Measurements from ENCODE around the gene CETN2.
A peak's percentile ranks its signal among the peaks of the same experiment; 100 is the strongest.
"Not testable (repeated sequence)": the region's sequence is repeated elsewhere in the genome, so short reads cannot be mapped to it uniquely, and the experiment has no call there.

Gene CETN2

GRCh38 chrX:152830312-152831305 lies at the start of gene CETN2, which contains the start of gene NSDHL:
TSS of gene CETN2 (minus strand) at chrX:152830757. CDS start at chrX:152830710, 47 bp downstream.
TSS of gene NSDHL (plus strand) at chrX:152831063. CDS start at chrX:152846325, 15,262 bp downstream.
- DNase-seq: peak; percentile 92

- DNase-seq: no peak
Observed at GRCh38 chrX:152878976-152879755, 48.6 kb upstream of the CETN2 start.

GRCh38 chrX:152876931-152877840 lies 46.6 kb upstream of the CETN2 start:
- DNase-seq: no peak

GRCh38 chrX:152873361-152873760 lies 42.8 kb upstream of the CETN2 start:
- DNase-seq: no peak

- no peak for DNase-seq
Observed at GRCh38 chrX:152872522-152872921, 42.0 kb upstream of the CETN2 start.

- no peak for DNase-seq
Observed at GRCh38 chrX:152871260-152871659, 40.7 kb upstream of the CETN2 start.

GRCh38 chrX:152869972-152870371 lies 39.4 kb upstream of the CETN2 start:
- DNase-seq: no peak

GRCh38 chrX:152866386-152866785 lies 35.8 kb upstream of the CETN2 start:
- no peak for DNase-seq

GRCh38 chrX:152865232-152865920 lies 34.8 kb upstream of the CETN2 start:
- DNase-seq: no peak

GRCh38 chrX:152861826-152862225 lies 31.3 kb upstream of the CETN2 start:
- DNase-seq: no peak

GRCh38 chrX:152861116-152861515 lies 30.6 kb upstream of the CETN2 start:
- no peak for DNase-seq

- no peak for DNase-seq
Observed at GRCh38 chrX:152853986-152854385, 23.4 kb upstream of the CETN2 start.

- no peak for DNase-seq
Observed at GRCh38 chrX:152850465-152850864, 19.9 kb upstream of the CETN2 start.

- DNase-seq: no peak
Observed at GRCh38 chrX:152847281-152847680, 16.7 kb upstream of the CETN2 start.

- DNase-seq: no peak
Observed at GRCh38 chrX:152845618-152846240, 15.2 kb upstream of the CETN2 start.

GRCh38 chrX:152844256-152844655 lies 13.7 kb upstream of the CETN2 start:
- no peak for DNase-seq

- DNase-seq: no peak
Observed at GRCh38 chrX:152843852-152844251, 13.3 kb upstream of the CETN2 start.

- no peak for DNase-seq
Observed at GRCh38 chrX:152842772-152843338, 12.3 kb upstream of the CETN2 start.

GRCh38 chrX:152835470-152835869 lies 4.9 kb upstream of the CETN2 start:
- DNase-seq: not testable (repeated sequence)

- no peak for DNase-seq
Observed at GRCh38 chrX:152833378-152833777, 2.8 kb upstream of the CETN2 start.

GRCh38 chrX:152832520-152832919 lies 2.0 kb upstream of the CETN2 start:
- no peak for DNase-seq
